AG10803 (cell line): ENCODE measurements around the gene ANO7.

ENCODE experiments used
- DNase-seq: peaks from one replicate; pipeline ENCODE4 v3.0.0; 2010; ENCODE audit warnings: low read depth
- H3K4me3 ChIP-seq: 2 replicates; pipeline ENCODE4 v1.5.1; 2011; ENCODE audit warnings: mild to moderate bottlenecking, low read length, control low read depth
- CTCF ChIP-seq: conservative IDR thresholded peaks from 2 replicates; pipeline ENCODE4 v1.5.1; 2011; ENCODE audit warnings: mild to moderate bottlenecking, low read length, control low read depth, inconsistent platforms

ANO7 gene

DNA sequence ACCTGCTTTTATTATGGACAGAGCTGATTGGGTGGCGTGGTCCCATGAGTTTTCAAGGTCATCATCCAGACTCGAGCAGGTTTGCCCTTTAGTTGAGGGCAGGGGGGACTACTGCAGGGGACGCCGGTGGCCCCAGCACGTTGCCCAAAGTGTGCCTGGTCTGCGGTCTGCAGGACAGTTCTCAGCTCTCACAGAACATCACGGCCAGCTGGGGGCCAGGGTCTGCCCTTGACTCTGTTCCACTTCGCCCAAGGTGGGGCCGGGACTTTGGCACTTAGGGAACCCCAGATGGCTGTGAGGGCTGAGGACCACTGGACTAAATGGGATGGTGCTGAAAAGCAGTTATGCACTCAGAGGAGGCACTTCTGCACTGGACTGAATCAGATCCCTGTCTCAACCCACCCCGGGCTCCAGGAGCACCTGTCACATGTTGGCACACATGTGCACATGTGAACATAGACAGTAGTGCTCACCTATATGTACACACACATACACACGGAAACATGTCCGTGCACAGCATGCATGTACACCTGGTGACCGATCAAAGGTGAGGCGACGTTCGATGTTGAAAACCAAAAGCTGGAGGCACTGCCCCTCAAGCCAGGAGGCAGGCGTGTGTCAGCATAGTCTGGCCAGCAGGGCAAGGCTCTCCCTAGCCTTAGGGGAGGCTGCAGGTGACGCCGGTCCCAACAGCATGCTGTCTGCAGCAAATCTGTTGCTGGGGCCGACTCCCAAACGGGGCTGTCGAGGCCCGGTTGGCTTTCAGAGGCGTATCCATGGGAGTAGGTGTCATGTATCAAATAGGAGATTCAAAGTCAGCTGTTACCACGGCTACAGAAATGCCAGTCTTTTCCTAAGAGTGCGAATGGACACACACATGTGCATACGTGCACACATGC, 10.2 kb downstream of the ANO7 start:
- no peak overlapping the region for H3K4me3 ChIP-seq
- no peak for DNase-seq
- no peak for TF ChIP-seq CTCF

GRCh38 chr2:241199286-241199685, 10.8 kb downstream of the ANO7 start:
- no peak for DNase-seq
- TF ChIP-seq CTCF = no peak
- H3K4me3 ChIP-seq = no peak overlapping the region

GRCh38 chr2:241199897-241200821, 11.7 kb downstream of the ANO7 start:
- TF ChIP-seq CTCF = no peak
- H3K4me3 ChIP-seq = no peak overlapping the region
- DNase-seq = no peak

DNA sequence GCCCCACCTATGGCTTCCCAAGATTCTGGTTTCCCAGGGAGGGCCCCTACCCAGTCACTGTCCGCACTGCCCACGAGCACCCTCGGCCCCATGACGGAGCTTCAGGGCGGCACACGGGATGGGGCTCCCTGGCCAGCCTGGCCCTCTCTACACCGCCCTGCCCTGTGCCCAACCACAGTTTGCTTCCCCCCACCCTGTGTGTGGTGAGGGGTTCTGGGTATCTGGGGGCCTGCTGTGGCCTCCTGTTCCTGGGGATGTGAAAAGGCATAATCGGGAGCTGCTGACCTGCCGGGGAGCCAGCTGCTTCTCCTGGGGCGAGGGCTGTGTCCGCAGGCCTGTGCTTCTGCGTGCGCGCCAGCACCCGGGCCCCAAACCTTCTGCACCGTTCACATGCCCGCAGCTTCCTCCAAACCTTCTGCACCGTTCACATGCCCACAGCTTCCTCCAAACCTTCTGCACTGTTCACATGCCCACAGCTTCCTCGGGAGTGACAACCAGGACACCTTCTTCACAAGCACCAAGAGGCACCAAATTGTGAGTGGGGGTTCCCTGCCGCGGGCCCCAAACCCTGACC, 12.4 kb downstream of the ANO7 start:
- H3K4me3 ChIP-seq = no peak overlapping the region
- DNase-seq = no peak
- no peak for TF ChIP-seq CTCF

GRCh38 chr2:241201445-241202267, 13.2 kb downstream of the ANO7 start:
- TF ChIP-seq CTCF = no peak
- no peak for DNase-seq
- H3K4me3 ChIP-seq = no peak overlapping the region

GRCh38 chr2:241202268-241202585, 13.8 kb downstream of the ANO7 start:
- no peak for TF ChIP-seq CTCF
- DNase-seq = no peak
- no peak overlapping the region for H3K4me3 ChIP-seq
